MV-4-11 (cell line): ENCODE measurements around the gene CNP.

Experiments
- DNase-seq: peaks from one replicate; lab custom pipeline; 2025; lab: John Stamatoyannopoulos, UW

Gene CNP

GRCh38 chr17:41942626-41943373 is 23.8 kb upstream of the CNP start:
- no peak for DNase-seq

- no peak for DNase-seq
Observed at GRCh38 chr17:41943492-41943891, 23.1 kb upstream of the CNP start.

GRCh38 chr17:41944943-41945342 is 21.7 kb upstream of the CNP start:
- DNase-seq, result no peak

GRCh38 chr17:41948762-41949460 is 17.7 kb upstream of the CNP start:
- no peak for DNase-seq

- DNase-seq, result no peak
Observed at GRCh38 chr17:41956522-41956921, 10.1 kb upstream of the CNP start.

GRCh38 chr17:41957031-41957868 is 9.3 kb upstream of the CNP start:
- DNase-seq, result no peak

GRCh38 chr17:41957869-41958439 is 8.6 kb upstream of the CNP start:
- no peak for DNase-seq

- DNase-seq, result no peak
Observed at GRCh38 chr17:41959030-41959335, 7.6 kb upstream of the CNP start.

- DNase-seq, result peak; percentile 36
Observed at GRCh38 chr17:41959336-41960095, 7.1 kb upstream of the CNP start.

- no peak for DNase-seq
Observed at GRCh38 chr17:41962111-41962510, 4.5 kb upstream of the CNP start.

- peak; percentile 33 for DNase-seq
Observed at GRCh38 chr17:41962768-41963434, 3.7 kb upstream of the CNP start.

- no peak for DNase-seq
Observed at GRCh38 chr17:41965694-41966462, 717 bp upstream of the CNP start.

GRCh38 chr17:41967141-41967920 is 736 bp downstream of the CNP start:
- DNase-seq, result no peak

- no peak for DNase-seq
Observed at GRCh38 chr17:41967921-41968578, 1.5 kb downstream of the CNP start.

- no peak for DNase-seq
Observed at GRCh38 chr17:41968676-41969075, 2.1 kb downstream of the CNP start.

- no peak for DNase-seq
Observed at GRCh38 chr17:41970901-41971331, 4.3 kb downstream of the CNP start.

- DNase-seq, result no peak
Observed at GRCh38 chr17:41971721-41972523, 5.3 kb downstream of the CNP start.
